HG03064 (cell line): ENCODE data around the gene NHERF2.

ENCODE experiments used
- ATAC-seq: cut with Tn5 transposase; IDR thresholded peaks from one replicate; pipeline ENCODE4 v1.9.1; 2021; ENCODE audit warnings: low read depth; ENCODE audit not compliant: unreplicated experiment

Gene NHERF2

GRCh38 chr16:1990351-1991134 lies 36.2 kb upstream of the NHERF2 start:
- ATAC-seq: no peak

- no peak for ATAC-seq
These were observed 35.6 kb upstream of the NHERF2 start for GRCh38 chr16:1991135-1991551.

- no peak for ATAC-seq
These were observed 35.1 kb upstream of the NHERF2 start for GRCh38 chr16:1991588-1991947.

GRCh38 chr16:1991948-1992703 lies 34.6 kb upstream of the NHERF2 start:
- peak; percentile 42 for ATAC-seq

GRCh38 chr16:1992704-1993317 lies 33.9 kb upstream of the NHERF2 start:
- no peak for ATAC-seq

GRCh38 chr16:1993731-1994131 lies 33.0 kb upstream of the NHERF2 start:
- no peak for ATAC-seq

- ATAC-seq: no peak
These were observed 29.0 kb upstream of the NHERF2 start for GRCh38 chr16:1997494-1998359.

GRCh38 chr16:1998360-1998835 lies 28.3 kb upstream of the NHERF2 start:
- ATAC-seq: no peak

- ATAC-seq: no peak
These were observed 27.6 kb upstream of the NHERF2 start for GRCh38 chr16:1998852-1999801.

- ATAC-seq: no peak
These were observed 26.7 kb upstream of the NHERF2 start for GRCh38 chr16:1999866-2000514.

- ATAC-seq: no peak
These were observed 25.7 kb upstream of the NHERF2 start for GRCh38 chr16:2001035-2001434.

GRCh38 chr16:2001456-2002355 lies 25.0 kb upstream of the NHERF2 start:
- ATAC-seq: no peak

GRCh38 chr16:2002406-2003230 lies 24.1 kb upstream of the NHERF2 start:
- ATAC-seq: no peak

GRCh38 chr16:2003231-2003826 lies 23.4 kb upstream of the NHERF2 start:
- ATAC-seq: no peak

GRCh38 chr16:2003827-2004641 lies 22.7 kb upstream of the NHERF2 start:
- ATAC-seq: no peak
